B cell (primary cell): ENCODE results near the gene DTHD1.

Source experiments
- EZH2 ChIP-seq: IDR thresholded peaks from 2 replicates; pipeline ENCODE4 v1.6.1; 2012; ENCODE audit warnings: borderline replicate concordance, low read depth, mild to moderate bottlenecking, moderate library complexity, low read length; ENCODE audit not compliant: insufficient read depth, poor library complexity, severe bottlenecking
- TF ChIP-seq, protein P1 (sequence below): fragments of 200-600 bp; IDR thresholded peaks from one replicate; pipeline ENCODE4 v1.8.0; 2022; ENCODE audit warnings: antibody characterized with exemption, mild to moderate bottlenecking

DNA sequence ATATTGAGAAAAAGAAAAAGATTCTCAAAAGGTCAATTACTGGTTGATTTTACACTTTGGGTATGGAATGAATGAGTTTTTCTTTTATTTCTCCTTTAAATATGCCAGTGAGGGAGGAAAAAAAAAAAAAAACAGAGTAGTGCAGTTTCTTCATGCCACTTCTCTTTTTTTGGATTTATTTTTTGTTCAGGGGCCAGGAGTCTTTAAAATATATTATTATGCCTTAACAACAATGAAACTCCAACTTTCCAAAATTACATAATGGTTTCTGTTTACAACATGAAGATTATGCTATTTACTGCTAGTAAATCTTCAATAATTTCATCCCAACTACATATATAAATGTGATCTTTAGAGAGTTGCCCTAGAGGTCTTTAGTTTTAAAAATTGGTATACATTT lies 31.9 kb downstream of the DTHD1 start:
- TF ChIP-seq, protein P1, sequence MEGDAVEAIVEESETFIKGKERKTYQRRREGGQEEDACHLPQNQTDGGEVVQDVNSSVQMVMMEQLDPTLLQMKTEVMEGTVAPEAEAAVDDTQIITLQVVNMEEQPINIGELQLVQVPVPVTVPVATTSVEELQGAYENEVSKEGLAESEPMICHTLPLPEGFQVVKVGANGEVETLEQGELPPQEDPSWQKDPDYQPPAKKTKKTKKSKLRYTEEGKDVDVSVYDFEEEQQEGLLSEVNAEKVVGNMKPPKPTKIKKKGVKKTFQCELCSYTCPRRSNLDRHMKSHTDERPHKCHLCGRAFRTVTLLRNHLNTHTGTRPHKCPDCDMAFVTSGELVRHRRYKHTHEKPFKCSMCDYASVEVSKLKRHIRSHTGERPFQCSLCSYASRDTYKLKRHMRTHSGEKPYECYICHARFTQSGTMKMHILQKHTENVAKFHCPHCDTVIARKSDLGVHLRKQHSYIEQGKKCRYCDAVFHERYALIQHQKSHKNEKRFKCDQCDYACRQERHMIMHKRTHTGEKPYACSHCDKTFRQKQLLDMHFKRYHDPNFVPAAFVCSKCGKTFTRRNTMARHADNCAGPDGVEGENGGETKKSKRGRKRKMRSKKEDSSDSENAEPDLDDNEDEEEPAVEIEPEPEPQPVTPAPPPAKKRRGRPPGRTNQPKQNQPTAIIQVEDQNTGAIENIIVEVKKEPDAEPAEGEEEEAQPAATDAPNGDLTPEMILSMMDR, result no peak
- no peak for TF ChIP-seq EZH2
